Stimulated activated CD8-positive, alpha-beta memory T cell treated with anti-CD3 and anti-CD28 coated beads, Interleukin-15, amount 100 ng/mL, for 48 hours (primary cell): ENCODE data around the gene ZIC4.

ENCODE experiments used
- DNase-seq, 2 donors: peaks; one replicate each; pipeline ENCODE4 v3.0.0-alpha.2; 2020; ENCODE audit warnings: low read depth in 2 of 2

The ZIC4 gene

DNA sequence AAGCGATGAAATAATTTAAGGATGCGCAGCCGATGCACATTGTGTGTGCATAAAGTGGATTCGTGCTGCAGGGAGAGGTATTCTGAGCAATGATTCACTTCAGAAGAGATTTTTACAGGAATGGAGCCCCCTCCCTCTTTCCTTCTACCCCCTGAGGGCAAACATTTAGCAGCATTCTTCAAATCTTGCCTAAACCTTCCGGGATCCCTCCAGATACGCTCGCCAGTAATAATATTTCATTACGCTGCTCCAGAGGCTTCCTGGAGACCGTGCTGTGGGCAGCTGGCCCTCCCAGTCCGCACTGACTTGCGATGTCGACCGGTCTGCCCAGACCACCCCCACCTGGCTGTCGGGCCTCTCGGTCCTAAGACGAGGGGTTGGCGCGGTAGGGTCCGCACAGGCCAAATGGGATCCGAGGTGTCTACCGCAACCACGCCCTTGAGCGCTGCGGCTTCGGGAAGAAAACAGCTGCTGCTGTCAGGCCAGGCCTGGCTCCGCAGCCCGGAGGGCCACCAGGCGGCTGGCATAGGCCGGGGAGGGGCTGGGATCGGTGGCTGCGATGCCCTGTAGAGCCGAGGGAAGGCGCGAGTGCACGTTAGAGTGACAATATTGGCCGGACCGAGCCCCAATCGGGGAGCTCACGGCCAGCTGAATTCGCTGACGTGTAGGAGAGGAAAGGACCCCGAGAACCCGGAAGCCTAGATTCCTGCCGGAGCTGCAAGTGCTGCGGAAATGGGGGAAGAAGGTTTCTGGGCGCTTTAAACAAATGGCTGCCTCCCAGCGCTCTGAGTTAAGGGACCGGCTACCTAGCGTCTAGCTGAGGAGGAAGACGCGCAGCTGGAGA lies 14.3 kb downstream of the ZIC4 start:
- DNase-seq = no peak

DNA sequence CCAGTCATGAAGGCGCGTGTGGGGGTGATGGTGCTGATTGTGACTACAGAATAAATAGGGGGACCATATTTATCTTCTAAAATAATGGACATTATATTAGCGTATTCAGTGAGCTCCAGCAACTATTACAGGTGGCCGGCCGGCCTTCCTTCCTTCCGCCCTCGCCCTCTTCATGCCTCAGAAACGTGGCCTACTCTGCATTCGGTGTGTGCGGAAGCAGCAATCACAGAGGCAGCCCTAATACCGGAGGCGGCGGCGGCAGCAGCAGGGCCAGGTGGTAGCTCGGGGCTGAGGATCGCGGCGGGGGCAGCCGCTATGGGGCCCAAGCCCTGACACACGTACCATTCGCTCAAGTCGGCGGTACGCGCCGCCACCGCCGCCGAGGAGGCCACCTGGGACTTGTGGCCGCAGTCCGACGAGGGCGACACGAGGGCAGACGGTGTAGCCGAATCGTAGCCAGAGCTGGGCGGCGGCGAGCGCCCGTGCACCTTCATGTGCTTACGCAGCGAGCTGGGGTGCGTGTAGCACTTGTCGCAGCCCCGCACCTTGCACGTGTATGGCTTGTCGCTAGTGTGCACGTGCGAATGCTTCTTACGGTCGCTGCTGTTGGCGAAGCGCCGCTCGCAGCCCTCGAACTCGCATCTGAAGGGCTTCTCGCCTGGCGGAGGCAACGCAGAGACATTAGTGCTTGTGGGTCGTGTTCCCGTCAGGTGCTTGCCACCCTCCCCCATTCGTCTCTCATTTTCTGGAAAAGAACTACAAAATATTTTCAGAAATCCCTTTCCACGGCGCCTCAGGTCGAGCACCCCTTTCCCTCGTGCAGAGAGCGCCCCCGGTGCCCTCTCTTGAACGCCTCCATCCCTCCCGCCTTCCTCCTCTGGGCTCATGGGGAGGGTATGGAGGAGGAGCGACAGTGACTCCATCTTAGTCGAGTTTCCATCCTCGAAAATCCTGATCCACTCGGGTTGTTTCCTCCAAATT lies 15.5 kb downstream of the ZIC4 start:
- no peak for DNase-seq

DNA sequence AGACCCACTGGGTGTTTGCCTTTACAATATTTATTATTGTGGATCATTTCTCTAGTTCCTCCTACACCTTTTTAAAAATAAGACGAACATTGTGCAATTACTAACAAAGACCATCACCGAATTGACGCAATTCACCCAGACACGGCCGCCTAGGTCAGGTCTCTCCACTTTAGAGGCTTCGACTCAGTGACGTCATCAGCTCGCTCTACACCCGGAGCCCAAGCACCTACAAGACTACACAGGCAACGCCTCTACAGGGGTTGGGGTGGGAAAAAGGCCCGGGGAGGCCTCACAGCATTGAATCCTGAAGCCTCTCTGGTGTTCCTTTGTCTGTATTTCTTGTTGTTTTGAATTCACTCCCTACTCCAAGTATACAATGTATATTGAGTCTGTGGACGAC lies 16.6 kb downstream of the ZIC4 start:
- DNase-seq = no peak

DNA sequence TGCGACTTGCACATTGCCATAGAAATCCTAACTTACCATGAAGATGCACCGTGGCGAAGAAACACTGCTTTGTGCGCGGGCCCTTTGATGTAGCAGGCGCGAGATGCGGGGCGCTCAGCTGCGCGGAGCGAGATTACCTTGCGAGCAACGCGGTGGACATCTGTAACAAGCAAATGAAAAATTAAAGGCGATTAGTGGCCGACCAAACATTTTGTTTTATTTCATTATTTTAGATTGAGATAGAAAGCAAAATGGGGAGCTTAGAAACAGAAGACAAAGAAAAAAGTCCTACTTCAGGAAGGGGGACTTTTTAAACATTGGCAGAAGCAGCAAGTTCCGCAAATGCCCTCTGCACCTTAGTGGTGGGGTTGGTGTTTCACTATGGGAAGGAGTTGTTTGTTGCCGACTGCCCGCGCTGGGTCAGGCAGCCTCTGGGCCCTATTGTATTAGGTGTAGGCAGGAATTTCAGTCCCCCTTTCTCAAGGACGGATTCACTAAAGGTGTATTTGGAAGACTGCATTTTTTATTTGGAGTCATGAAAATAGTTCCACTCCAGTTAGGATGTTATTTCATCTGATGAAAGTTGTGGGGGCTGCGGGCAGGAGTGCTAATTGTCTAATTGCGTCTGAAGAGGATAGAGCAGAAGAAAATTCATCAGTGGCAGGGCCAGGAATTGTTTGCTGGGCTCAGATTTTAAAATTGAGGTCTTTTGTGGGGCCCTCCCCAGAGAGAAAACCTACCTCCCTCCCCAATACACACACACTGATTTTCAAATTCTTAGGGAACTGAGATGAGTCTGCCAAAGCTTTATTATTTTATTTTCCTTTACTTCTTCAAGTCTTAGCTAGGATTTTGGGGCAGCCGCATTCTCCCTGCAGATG lies 17.4 kb downstream of the ZIC4 start:
- no peak for DNase-seq

DNA sequence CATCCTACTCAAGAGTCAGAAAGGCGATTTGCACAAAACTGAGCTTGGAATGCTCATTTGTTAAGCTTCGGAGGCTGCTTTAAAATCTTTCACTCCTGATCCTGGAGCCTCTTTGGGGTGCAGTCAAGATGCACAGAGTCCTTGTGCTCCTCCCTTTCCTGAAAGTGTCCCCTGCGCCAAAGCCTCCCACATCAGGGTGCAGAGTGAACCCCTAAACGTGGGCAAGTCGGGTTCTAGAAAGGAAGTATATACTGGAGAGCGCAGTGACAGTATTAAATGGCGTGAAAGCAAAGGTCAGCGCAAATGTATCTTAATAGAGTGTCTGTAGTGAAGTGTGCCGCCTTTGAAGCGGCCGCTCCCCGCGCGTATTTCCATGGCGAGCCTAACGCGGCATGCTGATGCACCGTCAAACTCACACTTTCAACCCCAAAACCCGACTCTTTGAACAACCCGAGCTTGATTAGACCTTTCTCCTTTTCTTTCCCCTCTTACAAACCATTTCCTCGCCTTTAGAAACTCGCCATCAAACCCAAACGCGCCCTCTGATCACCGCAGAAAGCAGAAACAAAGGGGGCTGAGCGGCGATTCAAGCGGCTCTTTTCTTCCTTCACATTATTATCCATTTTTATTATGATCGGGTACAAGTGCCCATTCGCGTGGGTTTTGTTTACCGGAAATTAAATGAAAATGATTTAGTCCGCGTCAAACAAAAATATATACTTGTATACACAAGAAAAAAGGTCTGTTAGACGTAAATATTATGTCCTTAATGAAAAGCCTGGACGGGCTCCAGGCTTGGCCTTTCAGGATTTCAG lies 18.3 kb downstream of the ZIC4 start:
- no peak for DNase-seq

DNA sequence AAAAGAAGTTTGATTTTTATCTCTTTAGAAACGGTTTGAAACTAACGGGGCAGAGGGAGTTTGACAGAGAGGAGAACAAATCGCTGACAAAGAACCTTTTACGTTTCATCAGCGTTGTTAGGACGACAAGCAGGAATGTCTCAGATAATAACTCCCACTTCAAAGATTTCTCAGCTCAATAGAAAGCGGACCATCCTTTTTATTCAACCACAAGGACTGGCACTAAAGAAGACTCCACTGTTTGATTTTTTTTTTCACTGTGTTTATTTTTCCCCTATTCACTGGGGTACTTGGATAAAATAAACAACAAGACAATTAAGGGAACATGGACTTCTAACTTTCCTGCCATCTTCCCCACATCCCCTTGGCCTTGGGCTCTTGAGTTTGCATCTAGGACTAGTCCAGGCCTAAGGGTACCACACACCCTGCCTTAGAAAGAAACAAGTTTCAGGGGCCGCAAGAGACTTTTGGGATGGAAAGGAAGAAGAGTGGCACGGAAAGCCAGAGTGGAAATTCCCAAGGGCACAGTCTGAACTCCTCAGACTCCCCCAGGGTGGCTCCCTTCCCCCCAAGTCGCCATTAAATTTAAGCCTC lies 19.0 kb downstream of the ZIC4 start:
- no peak for DNase-seq

DNA sequence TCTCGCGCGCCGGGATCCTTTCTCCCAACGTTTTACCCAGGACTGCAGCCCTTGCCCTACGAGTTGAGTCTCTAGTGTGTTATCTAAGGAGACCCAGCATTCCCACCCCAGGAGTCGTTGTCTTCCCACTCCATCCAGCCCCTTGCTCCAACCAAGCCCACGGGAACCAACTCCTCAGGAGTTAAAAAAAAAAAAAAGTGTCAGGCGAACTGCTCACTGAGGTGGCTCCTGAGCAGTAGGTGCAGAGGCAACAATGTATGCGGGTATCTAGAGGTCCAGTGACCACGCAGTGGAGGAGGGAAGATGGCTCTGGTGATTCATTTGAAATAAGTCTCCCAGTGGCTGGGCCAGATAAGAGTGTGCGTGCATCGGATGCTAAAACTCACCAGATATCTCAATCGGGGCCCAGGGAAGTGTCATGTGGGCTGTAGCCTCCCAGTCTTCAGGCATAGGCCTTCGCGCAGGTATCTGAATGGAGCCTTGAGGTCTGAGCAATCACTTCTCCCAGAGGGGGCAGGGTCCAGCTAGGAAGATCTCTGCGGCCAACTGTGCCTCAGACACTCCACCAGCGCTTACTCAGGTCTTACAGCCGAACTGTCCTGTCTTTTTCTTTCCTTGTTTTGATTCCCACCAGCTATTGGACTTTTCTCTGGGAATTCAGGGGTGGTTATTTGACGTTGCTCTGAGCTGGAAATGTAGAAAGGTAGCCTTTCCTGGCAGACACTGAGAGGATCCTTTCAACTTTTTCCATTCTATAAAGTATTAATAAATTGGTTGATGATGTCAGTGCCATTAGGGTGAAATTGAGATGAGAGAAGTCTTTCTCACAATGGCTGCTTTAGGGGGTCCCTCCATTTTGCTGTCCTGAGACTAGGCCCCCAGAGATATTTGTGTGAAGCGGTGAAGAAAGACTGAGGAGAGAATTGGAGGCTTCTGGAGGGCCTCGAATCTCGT lies 21.0 kb downstream of the ZIC4 start:
- DNase-seq = no peak

DNA sequence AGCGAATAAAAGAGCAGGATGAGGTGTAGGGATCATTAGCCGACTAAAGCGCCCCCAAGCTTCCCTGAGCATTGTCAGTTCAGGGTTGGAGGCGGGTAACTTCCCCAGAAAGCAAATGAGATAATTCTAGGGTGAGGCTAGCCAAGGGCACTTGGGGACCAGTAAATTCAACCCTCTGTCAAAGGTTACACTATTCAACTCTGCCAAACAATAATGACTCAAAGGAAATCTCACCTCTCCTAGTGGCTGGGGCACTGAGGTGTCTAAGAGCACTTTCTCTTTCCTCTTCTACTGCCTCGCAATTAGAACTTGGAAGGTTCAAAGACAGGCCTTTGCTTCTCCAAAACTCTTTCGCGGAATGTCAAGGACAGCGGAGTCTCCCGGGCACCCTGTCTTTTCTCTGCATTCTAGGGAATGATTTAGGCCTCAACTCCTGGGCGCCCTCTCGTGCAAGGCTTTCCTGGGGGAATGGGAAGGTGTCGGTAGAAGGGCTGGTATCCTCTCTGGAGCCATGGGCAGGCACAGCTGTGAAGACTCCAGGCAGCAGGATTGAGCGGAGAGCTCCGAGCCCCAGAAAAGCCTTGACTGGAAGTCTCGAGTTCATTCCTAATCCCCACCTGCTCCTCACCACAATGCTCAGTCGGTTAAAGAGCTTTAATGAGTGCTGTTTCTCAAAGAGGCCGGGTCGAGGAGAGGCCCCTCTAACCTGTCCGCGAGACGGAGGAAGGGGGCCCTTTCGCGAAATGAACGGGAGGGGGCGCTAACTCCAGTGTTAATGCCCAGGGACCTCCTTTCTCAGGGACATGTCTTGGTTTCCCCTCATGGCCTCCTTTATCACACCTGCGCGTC lies 21.9 kb downstream of the ZIC4 start:
- DNase-seq = no peak

DNA sequence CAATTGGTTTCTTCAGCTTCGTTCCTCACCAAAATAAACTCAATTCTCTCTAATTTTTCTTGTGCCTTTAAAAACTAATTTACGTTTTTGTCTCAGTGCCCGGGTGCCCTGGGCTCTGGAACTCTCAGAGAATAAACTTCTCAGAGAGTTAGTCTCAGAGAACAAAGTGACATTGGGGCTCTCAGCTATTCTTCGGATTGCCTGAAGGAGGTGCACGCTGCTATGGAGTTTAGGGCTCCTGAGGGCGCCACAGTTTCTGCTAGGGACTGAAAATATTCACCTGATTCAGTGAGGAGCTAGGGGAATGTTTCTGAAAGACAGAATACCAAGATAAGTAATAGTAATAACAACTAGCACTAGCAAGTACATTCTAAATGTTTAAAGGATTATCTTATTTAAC lies 22.7 kb downstream of the ZIC4 start:
- DNase-seq = no peak

DNA sequence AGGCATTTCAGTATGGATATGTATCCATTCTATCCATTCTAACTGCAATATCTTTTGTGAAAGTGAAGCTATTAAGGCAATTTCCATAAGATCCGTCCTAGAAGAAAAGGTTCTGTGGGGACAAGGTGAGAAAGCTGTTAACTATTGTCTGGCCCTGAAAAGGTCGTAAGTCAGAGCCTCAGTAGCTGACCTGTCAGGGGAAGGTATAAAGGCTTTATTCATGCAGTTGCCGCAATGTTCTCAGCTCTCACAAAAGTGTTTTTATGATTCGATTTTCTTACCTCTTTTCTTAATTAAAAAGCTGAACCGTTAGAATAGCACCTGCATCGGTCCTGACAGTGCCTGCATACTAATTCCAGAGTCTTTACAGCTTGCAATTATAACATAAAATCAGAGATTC lies 24.7 kb downstream of the ZIC4 start:
- no peak for DNase-seq

DNA sequence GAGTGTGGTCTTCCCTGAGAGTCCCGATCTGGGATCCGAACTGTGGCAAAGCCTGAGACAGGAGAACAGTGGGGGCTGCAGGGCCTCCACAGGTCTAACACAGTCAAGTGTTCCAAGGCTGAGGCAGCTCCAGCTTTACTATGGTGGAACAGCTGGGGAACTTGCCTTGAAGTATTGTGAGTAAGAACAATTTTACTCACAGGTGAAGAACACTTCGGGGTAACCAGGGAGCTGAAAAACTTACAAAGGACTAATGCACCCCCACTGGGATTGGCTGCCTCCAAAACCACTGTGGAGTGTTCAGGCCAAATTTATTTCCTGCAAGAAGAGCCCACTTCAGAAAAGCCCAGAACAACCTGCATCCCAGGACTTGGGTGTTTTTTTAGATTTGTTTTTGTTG lies 25.4 kb downstream of the ZIC4 start:
- no peak for DNase-seq

DNA sequence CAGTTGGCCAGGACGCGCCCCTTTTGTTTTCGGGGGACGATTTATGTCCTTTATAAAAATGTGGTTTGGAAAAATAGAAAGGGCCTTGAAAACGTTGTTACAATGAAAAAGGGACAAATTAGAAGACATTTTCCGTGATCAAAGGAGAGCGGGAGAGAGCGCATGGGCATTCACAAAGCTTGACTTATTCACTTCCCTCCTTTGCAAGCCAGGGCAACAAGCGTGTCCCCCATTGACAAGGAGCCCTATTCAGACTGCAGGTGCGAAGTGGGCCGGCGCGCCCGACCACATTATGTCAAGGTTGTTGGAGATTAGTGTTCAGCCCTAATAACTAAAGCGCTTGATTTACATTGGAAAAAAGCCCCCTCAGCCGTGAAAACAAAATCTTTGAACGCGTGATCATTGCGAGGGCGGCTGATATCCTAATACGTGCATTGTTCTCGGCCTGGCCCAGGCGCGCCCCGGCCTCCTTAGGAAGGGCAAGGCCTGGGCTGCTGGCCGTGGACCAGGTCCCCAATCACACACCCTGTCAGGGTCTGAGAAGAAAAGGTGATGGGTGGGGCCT lies 25.9 kb downstream of the ZIC4 start:
- DNase-seq = no peak

DNA sequence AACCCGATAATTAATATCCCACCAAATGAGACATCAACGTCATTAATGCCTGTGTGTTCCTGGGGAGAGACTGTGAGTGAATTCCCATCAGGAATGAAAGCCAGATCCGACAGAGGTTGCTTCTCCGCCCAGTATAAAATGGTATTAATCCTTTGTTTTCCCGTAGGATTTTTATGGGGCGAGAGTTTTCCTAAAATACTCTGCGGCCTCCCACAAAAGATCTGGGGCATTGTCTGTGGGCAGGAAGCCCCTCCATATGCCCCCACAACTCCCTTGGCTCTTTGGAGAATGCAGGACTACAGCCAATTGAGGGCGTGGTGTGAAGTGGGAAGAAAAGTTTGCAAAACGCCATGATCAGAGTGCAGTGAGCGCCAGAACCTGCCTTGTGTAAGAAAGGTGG lies 26.7 kb downstream of the ZIC4 start:
- no peak for DNase-seq

DNA sequence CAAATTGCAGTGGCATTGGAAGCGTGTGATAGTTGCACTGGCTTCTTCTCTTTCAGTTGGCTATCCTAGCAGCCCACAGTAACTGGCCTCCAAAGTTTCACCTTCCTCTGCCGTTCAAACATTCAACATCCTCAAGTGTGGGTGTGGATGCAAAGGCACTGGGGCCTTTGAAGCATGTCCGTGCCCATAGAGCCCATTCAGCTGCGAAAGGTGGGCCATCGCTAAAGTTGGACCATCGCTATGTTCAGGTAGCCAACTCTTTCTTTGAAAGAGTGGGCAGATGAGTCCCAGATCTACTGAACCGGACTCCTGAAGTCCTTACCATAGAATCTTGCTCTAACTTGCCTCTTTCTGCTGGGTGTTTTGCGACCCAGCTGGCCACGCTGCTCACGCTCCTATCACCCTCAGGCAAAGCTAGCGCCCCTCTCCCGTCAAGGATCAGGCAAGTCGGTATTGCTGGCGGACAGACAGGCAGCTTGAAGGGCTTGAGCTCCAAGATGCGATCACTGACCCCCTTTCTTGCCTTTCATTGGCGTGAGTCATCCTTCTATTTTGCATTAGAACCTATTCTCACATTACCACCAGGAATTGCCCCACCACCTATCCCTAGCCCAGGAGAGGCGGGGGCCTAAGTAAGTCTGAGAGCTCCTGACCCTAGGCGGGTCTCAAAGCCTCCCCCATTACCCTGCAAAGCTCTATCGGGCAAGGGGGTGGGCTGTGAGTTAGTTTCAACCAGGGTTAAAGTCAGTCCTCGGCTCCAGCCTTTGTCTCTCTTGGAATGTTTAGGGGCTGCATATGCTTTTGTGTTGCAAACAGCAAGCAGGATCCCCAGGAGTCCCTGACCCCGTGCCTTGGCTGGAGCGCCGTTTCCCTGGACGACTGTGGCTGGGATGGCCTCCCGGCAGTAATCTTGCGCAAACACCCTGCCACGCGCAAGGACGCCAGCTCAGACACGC lies 28.7 kb downstream of the ZIC4 start:
- no peak for DNase-seq

DNA sequence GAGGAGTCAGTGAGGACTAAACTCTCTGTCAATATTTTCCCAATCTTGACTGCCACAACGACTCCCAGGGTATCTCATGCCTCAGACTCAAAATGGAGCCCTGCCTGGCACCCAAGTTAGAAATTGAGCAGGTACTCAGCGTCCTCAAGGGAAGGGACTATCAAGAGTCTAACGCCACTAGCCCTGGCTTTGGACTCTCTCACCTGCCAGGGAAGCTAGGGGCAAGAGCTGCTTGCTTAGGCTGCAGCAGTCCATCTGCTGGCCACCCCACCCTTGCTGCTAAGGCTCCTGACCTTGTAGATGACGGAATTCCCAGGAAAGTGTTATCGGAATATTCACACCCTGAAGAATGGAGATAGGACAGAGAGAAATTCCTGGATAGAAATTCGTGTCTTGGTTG lies 33.0 kb downstream of the ZIC4 start:
- DNase-seq = no peak

DNA sequence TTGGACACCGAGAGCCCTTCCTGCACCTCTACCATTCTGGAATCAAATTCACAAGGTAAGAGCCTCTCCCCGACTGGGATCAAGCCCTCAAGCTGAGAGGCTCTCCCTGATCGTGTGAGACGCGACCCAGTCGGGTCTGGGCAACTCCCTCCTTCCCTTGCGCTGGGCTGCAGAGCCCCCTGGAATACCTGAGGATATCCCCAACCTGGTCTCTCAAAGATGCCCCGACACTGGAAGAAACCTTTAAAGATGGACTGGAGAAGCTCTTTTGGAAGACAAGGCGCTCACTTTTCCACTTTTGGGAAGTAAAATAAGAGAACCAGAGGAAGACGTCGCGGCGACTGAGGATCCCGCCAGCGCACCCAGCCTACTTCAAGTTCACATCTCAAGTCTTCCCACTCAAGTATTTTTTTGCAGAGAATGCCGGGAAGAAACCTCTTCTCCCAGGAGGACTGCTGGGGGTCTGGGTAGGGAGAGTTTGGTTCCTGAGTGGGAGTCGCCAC lies 33.8 kb downstream of the ZIC4 start:
- no peak for DNase-seq
